ENCODE data around the gene MACROD2.
A peak's percentile ranks its signal among the peaks of the same experiment; 100 is the strongest.

MACROD2 gene

GRCh38 chr20:14932040-14932439 is 936.7 kb downstream of the MACROD2 start:
- DNase-seq: no peak

- DNase-seq: peak; percentile 29
These were observed 940.0 kb downstream of the MACROD2 start for GRCh38 chr20:14935285-14935684.

GRCh38 chr20:14937021-14937420 is 941.7 kb downstream of the MACROD2 start:
- no peak for DNase-seq

DNA sequence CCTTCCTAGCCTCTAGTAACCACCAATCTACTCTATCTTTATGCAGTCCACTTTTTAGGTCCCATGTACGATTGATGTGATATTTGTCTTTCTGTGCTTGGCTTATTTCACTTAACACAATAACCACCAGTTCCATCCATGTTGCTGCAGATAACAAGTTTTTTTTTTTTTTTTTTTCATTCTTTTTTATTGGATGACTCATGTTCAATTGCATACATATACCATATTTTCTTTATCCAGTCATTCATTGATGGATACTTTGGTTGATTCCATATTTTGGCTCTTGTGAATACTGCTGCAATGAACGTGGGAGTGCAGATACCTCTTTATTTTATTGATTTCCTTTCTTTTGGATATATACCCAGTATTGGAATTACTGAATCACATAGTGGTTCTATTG is 942.5 kb downstream of the MACROD2 start:
- no peak for DNase-seq

DNA sequence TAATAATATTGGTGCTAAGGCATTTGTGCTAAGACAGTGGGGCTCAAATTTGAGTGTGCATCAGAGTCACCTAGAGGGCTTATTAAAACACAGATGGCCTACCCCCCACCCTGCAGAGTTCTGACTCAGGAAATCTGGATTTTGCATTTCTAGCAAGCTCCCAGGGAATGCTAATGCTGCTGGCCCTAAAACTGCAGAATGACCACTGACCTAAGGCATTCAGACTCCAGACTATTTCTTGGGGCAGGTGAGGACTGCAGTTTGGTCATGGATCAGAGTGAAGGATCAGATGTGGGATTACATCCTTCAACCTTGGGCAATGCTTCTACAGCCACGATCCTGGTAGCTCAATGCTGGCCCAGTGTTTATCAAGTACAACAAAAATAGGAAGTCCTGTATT is 952.2 kb downstream of the MACROD2 start:
- DNase-seq: no peak

DNA sequence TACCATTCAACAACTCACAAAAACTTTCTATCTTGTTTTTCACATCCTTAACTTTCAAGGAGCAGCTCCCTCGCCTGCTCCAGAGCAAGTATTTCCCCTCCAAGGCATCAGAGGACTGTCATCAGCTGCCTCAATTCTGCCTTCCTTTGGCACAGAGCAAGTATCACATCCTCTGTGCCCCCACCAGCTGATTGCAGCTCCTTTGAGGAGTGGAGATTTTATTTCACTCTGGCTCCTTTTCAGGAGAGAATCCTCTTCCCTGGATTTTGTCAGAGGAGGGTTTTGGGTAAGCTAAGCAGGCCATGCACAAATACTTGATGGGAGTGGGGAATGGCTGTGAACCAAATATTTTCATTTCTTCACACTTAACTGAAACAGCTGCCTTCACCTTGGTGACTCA is 952.6 kb downstream of the MACROD2 start:
- DNase-seq: no peak

GRCh38 chr20:14948416-14948815 is 953.1 kb downstream of the MACROD2 start:
- peak; percentile 71 for DNase-seq

- no peak for DNase-seq
These were observed 955.3 kb downstream of the MACROD2 start for GRCh38 chr20:14950633-14951032.

DNA sequence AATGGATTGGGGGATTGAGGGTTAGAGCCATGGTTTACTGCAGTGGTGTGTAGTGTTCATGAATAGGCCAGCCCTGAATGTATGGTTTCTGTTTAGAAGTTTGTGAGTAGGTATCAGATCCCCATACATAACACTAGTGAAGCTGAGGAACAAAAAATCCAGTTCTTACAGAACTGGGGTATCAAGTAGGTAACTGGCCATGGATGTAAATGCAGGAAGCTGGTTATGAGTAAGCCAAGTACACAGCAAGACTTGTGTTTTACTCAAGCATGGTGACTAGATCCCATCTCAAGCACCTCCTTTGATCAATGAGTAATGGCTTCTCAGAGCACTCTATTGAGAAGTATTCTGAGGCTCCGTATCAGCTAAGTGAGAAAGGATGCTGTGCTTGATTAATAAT is 955.8 kb downstream of the MACROD2 start:
- DNase-seq: peak; percentile 33

DNA sequence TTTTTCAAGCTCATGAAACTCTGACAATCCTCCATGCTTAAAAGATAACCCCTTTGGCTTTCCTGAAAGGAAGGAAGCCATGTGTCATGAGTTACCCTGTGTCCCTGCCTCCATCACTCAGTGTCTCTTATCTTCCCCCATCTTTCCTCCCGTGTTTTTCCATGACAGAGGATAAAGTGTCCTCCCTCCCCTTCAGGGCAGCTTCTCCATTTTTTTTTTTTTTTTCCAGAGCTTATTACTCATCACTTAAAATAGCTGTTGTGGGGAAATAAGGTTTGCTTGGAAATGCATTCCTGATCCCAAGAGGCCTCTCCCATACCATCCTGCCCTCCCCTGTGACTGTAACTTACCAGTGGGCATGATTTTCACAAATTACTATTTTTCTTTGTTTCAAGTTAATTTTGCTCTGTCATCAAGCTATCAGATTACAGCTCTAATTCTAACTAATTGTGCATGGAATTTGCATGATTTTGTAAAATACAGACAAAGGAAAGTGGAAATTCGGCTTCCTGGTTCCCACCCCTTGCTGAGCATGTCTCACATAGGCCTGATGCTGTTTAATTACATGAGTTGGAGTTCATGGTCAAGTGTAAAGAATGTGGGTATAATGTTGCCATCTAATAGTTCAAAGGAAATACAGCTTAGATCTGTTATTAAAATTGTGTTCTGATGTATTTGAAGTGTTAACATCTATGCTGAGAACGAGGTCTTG is 956.5 kb downstream of the MACROD2 start:
- peak; percentile 59 for DNase-seq

DNA sequence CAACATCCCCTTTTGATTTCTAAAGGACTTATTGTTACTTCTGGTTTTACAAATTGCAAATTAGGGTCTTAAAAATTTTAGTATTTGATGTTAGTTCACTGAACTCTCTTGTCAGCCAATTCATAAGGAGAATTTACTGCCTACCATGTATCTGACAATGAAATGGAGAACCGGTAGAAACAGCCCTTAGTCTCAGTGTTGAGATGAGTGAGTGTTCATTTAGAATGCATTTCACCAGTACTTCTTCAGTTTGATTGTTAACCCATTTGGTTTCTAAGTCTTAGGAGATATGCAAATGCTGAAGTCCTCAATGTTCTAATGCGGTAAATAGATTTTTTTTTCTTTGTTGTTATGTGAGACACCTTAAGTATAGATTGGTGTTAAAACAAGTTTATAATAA is 958.4 kb downstream of the MACROD2 start:
- DNase-seq: no peak

DNA sequence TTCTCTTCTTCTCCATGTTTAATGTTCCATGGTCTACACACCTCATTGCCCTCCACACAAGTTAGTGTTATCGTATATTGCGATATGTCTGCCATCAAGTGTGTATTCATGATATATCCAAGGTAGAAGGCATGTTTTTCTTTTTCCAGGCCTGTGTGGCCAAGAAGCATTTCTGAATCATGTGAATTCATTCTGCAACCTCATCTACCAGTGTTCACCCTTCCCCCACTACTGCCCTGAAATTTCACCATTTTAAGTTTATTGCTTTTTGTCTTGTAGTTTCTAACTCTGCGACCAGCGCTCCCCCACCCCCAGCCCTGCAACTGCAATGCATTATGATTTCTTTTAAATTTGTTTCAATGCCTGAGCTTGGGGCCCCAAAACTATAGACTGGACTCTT is 960.1 kb downstream of the MACROD2 start:
- peak; percentile 53 for DNase-seq

DNA sequence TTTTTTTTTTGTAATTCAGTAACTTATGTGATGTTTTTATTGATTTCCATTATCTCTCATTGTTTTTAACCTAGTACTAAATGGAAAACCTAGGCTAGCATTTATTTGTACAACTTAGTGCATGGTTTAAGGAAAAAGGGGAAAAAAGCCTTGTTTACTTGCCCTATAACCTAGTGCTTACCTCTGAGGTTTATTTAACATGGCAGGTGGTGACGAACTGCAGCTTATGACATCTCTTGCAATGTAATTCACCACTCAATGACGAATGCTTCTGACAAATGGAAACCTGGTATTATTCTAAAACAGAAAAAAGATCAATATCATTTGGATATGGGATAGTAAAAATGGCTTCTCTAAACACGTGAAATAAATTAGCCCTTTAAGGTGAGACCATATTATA is 960.7 kb downstream of the MACROD2 start:
- DNase-seq: peak; percentile 89

DNA sequence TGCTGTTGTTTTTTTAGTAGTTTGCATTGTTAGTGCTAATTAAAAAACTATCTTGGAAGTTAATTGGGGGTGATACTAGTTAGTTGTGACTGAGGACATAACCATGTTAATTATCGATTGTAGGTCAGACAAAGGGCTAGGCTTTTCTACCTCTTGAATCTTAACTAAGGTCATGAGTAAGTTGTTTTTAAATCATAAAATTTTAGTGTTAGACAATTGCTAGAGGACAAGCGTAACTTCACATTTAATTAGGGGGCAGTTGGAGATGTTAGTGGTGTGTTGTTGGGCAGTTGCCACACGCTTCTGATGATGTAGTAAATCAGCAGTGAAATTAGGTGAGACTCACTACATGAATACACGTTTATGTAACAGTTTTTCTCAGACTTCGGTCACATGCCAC is 961.2 kb downstream of the MACROD2 start:
- DNase-seq: peak; percentile 25

DNA sequence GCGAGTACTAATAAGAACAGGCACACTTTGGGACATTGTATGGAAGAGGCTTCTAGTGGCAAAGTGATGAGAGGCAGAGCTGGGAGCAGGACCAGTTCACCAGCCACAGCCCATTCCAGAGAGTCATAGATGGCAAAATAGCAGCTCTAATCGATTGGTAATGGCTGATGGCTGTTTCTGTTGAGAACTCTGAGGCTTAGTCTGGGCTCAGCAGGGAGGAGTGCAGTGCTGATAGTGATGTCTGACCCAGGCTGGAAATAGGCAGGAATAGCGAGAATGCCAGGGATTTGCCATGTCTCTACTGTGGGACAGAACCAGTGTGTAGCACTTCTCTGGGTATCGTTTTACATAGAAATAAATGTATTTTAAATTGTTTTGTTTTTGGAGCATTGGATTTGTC is 962.1 kb downstream of the MACROD2 start:
- peak; percentile 12 for DNase-seq

GRCh38 chr20:14958626-14959025 is 963.3 kb downstream of the MACROD2 start:
- DNase-seq: no peak

- peak; percentile 14 for DNase-seq
These were observed 964.5 kb downstream of the MACROD2 start for GRCh38 chr20:14959506-14960475.

DNA sequence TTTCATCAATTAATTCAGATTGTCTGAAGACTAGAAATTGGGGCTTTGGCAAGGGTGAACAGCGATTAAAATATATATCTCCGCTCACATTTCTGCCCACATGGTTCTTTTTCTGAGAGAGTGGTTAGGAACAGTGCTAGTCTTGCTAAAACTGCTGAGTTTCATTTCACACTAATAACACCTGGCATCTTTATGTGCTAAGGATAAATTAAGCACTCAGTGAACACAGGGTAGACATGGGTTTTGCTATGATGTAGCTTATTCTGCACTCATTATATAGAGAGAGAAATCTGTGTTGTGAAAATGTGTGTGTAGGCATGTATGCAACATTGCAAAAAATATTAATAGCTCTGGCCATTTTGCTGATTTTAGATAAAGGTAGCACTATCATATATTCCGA is 965.5 kb downstream of the MACROD2 start:
- DNase-seq: no peak

GRCh38 chr20:14963262-14963663 is 967.9 kb downstream of the MACROD2 start:
- peak; percentile 57 for DNase-seq

DNA sequence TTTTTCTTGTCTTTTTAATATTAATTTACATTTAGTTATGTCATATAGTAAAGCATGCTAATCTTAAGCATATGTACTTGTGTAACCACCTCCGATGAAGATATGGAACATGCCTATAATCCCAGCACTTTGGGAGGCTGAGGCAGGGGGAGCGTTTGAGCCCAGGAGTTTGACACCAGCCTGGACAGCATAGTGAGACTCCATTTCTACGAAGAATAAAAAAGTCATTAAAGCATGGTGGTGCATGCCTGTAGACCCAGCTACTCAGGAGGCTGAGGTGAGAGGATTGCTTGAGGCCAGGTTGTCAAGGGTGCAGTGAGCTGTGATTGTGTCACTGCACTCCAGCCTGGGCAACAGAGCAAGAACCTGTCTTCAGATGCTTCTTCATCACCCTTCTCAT is 970.9 kb downstream of the MACROD2 start:
- no peak for DNase-seq

DNA sequence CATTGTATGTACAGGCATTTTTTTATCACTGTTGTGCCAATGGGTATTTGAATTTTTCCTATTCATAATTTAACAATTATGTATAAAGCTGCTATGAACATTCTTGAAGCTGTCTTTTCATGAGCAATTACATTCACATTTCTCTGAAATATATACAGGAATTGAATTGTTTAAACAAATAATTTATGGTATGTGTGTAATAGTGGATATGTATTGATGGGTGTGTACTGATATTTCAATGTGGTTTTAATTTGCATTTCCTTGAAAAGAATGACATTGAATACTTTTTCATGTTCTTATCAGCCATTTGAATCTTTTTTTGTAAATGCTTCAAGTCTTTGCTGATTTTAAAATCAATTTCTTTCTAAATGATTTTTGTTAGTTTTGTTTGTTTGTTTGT is 971.5 kb downstream of the MACROD2 start:
- DNase-seq: no peak

DNA sequence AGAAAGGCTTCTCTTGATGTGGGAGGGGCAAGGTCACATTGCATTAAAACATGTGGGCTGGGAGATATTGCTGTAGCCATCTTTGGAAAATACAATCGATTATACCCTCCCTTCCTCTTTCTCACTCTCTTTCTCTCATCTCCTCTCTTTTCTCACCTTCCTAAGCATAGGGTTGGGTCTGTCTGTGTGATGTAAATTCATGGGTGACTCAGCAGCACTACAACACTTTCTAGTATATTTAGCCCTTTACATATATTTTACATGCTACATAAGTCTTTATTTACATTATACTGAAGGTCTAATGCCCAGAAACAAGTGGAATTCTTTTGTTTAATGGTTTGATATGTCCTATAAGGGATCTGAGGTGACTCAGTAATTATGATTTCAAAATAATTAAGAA is 976.9 kb downstream of the MACROD2 start:
- peak; percentile 13 for DNase-seq

- DNase-seq: peak; percentile 18
These were observed 977.4 kb downstream of the MACROD2 start for GRCh38 chr20:14972690-14973089.

DNA sequence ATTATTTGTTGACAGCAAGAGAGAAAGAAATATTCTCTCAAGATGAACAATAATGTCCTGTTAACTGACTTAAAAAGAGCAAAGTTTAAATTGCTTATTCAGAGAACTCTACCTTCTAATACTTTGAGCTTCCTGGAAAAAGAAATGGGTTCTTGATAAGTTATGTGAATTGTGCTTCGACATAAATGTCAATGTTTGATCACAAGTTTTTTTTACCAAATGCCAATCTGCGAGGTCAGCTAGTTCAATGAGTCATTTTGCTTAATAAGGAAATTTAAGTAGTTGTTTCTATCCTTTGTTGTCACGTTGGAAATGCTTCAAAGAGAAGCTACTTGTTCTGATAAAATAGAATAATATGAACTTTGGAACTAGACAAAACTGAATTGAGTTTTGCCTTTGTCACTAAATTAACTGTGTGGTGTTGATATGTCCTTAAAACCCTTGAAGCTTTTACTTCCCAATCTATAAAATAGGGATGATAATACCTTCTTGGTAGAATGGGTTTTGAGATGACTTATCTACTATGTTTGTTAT is 984.2 kb downstream of the MACROD2 start:
- peak; percentile 49 for DNase-seq

Data from DMS53 (cell line).